ENCODE measurements around the gene ATG5. TPM values are rescaled to one million over a fixed set of nuclear protein-coding genes. Genes with fewer than 3 reads are reported as not detected.
A peak's percentile ranks its signal among the peaks of the same experiment; 100 is the strongest.

ATG5 gene
- total RNA-seq, 1 experiment from 2014 or later, result 27.8 TPM

GRCh38 chr6:106206905-106207304, 118.7 kb downstream of the ATG5 start:
- DNase-seq (ENCODE audit: low read depth, low spot score), result no peak
- in situ Hi-C loops (cut with HindIII; ENCODE audit: low pct_unique_long_range_greater_than_20kb, low sequenced_read_pairs), result no loop called here

DNA sequence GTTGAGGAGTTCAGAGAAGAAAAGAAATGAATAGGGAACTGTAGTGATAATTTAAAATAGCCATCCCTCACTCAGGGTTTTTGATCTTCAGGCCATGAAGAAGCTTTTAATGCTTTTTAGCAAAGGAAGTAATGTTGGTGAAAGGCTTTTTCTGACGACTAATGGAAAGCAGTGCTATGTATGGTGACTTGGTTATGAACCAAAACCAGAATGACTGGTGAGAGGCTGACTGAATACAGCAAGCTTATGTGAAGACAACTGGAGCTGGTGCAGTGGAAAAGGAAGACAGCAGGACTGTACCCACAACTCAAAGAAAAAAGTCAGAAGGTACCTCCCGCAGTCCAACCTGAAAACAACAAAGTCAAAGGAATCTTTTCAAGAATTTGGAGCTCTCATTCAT, 120.6 kb downstream of the ATG5 start:
- DNase-seq (ENCODE audit: low read depth, low spot score), result no peak
- in situ Hi-C loops (cut with HindIII; ENCODE audit: low pct_unique_long_range_greater_than_20kb, low sequenced_read_pairs), result no loop called here

- DNase-seq (ENCODE audit: low read depth, low spot score), result no peak
- in situ Hi-C loops (cut with HindIII; ENCODE audit: low pct_unique_long_range_greater_than_20kb, low sequenced_read_pairs), result no loop called here
These were observed 125.6 kb downstream of the ATG5 start for GRCh38 chr6:106199998-106200397.

- in situ Hi-C loops (cut with HindIII; ENCODE audit: low pct_unique_long_range_greater_than_20kb, low sequenced_read_pairs), result no loop called here
- no peak for DNase-seq (ENCODE audit: low read depth, low spot score)
These were observed 126.2 kb downstream of the ATG5 start for GRCh38 chr6:106199331-106199730.

DNA sequence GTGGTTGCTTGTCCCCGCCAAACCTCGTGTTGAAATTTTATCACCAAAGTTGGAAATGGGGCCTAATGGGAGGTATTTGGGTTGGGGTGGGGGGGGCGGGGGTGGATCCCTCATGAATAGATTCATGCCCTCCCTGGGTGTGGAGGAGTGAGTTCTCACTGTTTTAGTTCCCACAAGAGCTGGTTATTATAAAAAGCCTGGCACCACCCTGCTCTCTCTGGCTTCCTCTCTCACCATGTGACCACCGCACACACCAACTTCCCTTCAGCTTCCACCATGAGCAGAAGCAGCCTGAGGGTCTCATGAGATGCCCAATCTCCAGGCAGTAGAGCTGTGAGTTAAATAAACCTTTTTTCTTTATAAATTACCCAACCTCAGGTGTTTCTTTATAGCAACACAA, 128.1 kb downstream of the ATG5 start:
- in situ Hi-C loops (cut with HindIII; ENCODE audit: low pct_unique_long_range_greater_than_20kb, low sequenced_read_pairs), result no loop called here
- DNase-seq (ENCODE audit: low read depth, low spot score), result peak; percentile 5

DNA sequence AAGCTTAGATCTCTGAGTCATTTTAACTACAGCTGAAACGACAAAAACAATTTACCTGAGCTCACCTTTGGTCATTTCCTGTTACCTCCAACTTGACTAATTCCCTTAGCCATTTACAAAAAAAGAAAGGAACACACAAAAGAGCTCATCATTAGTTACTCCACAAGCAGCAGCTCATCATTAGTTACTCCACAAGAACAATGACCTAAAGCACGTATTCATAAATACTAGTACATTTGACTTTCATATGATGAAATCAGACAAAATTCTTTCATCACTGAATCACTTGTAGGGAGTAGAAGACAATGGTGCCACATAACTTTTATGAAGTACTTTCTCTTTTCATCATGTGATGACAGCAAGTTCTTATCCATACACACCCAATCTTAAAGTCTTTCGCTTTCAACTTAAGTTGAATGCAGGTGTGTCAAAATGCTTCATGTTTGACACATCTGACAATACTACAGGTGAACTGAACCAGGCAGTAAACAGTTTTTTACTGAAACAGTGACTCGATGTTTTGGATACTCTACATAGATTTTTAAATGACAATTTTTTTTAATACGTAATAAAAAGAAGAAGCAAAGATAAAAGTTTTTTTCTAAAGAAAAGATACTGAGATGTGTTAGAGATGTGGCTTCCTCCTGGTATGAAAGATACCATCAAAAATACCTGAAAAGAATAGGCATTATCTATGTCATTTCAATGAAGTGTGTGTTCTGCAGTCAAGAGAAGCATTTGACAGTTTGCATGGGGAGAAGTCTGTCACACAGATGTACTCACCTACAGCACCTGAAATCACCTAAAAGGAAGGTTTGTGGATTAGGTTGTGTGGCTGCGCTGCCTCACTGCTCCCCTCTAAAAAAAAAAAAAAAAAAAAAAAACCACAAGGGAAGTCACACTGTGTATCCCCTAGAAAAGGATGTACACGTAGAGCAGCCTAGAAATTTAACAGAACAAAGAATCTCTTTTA, 130.3 kb downstream of the ATG5 start:
- peak; percentile 36 for DNase-seq (ENCODE audit: low read depth, low spot score)
- in situ Hi-C loops (cut with HindIII; ENCODE audit: low pct_unique_long_range_greater_than_20kb, low sequenced_read_pairs), result no loop called here

- no peak for DNase-seq (ENCODE audit: low read depth, low spot score)
- in situ Hi-C loops (cut with HindIII; ENCODE audit: low pct_unique_long_range_greater_than_20kb, low sequenced_read_pairs), result no loop called here
These were observed 132.7 kb downstream of the ATG5 start for GRCh38 chr6:106192824-106193223.

DNA sequence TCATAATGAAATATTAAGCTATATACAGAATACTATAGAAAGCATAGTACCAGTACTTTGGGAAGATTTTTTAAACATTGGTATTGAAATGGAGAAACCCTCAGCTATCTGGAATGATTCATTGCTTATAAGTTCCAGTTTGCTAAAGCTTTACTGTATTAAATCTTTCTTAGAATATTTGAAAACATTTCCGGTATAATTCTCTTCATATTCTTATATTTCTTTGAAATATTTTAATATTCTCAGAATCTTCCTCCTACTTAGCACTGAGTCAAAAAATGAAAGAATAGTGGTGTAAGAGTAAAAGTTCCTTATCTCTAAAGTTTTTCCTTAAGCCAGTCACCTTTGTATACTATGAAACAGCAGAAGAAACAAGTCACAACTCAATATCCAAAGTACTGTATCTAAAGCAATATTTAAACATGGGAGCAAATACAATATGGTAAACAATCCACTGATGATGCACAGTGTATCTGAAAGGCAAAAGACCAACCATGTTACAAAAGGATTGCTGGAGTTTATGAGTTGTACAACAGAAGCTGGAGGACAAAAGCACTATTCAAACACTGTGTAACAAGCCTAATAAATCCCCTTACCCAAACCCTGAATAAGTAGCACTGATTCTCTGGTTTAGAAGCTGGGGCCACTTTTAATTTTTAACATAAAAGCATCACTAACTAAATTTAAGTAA, 137.3 kb downstream of the ATG5 start:
- in situ Hi-C loops (cut with HindIII; ENCODE audit: low pct_unique_long_range_greater_than_20kb, low sequenced_read_pairs), result no loop called here
- DNase-seq (ENCODE audit: low read depth, low spot score), result peak; percentile 19

GRCh38 chr6:106187424-106187982, 138.1 kb downstream of the ATG5 start:
- in situ Hi-C loops (cut with HindIII; ENCODE audit: low pct_unique_long_range_greater_than_20kb, low sequenced_read_pairs), result no loop called here
- DNase-seq (ENCODE audit: low read depth, low spot score), result no peak

DNA sequence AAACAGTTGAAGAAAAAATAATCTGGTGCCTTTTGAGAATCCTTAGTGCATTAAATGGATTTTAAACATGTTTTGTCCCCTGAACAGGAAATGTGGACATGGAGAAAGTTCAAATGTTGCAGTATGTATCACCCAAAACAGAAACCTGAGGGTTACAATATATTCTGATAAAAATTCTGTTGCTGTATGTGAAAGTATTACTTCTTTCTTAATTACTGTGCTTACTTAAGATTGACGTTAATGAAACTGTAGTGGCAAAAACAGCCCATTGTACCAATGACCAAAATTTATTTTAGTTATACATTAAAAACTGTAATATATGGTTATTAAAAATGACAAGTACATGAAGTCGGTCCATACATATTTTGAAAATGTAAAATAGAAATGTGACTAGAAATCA, 138.8 kb downstream of the ATG5 start:
- in situ Hi-C loops (cut with HindIII; ENCODE audit: low pct_unique_long_range_greater_than_20kb, low sequenced_read_pairs), result no loop called here
- DNase-seq (ENCODE audit: low read depth, low spot score), result no peak

- in situ Hi-C loops (cut with HindIII; ENCODE audit: low pct_unique_long_range_greater_than_20kb, low sequenced_read_pairs), result no loop called here
- no peak for DNase-seq (ENCODE audit: low read depth, low spot score)
These were observed 139.4 kb downstream of the ATG5 start for GRCh38 chr6:106186172-106186571.

DNA sequence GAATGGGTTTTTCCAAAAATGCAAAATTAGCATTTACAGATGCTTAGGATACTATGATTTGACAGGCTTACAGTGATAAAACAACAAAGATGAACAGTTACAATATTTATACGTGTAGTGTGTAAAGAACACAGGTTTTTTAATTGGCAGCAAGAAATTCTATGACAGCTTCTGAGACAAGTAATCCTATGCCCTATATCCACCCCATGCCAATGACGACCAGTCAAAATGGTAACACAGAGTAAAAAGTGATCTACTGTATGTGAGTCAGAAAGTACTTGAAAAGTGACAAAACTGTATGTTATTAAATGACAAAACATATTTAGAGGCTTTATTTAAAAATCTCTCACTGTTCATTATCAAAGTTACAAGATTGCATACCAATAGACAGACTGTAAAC, 139.9 kb downstream of the ATG5 start:
- DNase-seq (ENCODE audit: low read depth, low spot score), result no peak
- in situ Hi-C loops (cut with HindIII; ENCODE audit: low pct_unique_long_range_greater_than_20kb, low sequenced_read_pairs), result no loop called here

- DNase-seq (ENCODE audit: low read depth, low spot score), result no peak
- in situ Hi-C loops (cut with HindIII; ENCODE audit: low pct_unique_long_range_greater_than_20kb, low sequenced_read_pairs), result no loop called here
These were observed 140.9 kb downstream of the ATG5 start for GRCh38 chr6:106184629-106185028.

GRCh38 chr6:106183430-106183829, 142.1 kb downstream of the ATG5 start:
- in situ Hi-C loops (cut with HindIII; ENCODE audit: low pct_unique_long_range_greater_than_20kb, low sequenced_read_pairs), result no loop called here
- no peak for DNase-seq (ENCODE audit: low read depth, low spot score)

DNA sequence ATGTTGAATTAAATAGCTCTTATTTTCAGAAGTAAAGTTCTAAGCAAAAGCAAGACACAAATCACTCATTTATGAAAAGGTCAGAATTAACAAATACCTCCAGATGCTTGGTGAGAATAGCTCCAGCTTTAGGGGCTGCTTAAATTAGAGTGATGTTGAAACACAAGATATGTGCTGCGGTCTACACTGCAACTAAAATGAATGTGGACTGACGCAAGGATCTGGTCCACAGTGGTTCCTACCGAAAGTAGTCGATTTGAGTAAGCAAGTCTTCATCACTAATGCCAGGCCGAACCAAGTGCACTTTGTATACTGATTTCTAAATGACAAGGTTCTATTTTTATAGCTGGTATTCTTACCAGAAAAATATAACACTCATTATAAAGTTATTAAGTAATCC, 143.1 kb downstream of the ATG5 start:
- peak; percentile 30 for DNase-seq (ENCODE audit: low read depth, low spot score)
- in situ Hi-C loops (cut with HindIII; ENCODE audit: low pct_unique_long_range_greater_than_20kb, low sequenced_read_pairs), result no loop called here

- in situ Hi-C loops (cut with HindIII; ENCODE audit: low pct_unique_long_range_greater_than_20kb, low sequenced_read_pairs), result no loop called here
- DNase-seq (ENCODE audit: low read depth, low spot score), result peak; percentile 33
These were observed 143.7 kb downstream of the ATG5 start for GRCh38 chr6:106181664-106182418.

DNA sequence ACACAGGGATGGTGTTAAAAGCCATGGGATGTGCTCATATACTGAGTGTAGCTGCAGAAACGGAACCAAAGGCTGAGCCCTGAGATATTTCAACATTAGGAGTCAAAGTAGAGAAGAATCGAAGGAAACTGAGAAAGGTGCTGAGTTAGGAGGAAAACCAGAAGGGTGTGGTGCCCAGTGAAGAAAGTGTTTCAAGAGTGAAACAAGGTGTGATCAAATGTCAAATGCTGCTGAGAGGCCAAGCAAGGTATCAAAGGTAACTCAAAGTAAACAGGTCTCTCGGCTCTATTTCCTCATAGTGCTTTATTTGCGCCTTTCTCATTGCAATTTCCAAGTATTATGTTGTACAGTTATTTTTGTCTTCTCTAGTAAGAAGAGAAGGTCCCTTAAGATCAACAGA, 145.4 kb downstream of the ATG5 start:
- in situ Hi-C loops (cut with HindIII; ENCODE audit: low pct_unique_long_range_greater_than_20kb, low sequenced_read_pairs), result no loop called here
- DNase-seq (ENCODE audit: low read depth, low spot score), result no peak

GRCh38 chr6:106178900-106179299, 146.7 kb downstream of the ATG5 start:
- DNase-seq (ENCODE audit: low read depth, low spot score), result no peak
- in situ Hi-C loops (cut with HindIII; ENCODE audit: low pct_unique_long_range_greater_than_20kb, low sequenced_read_pairs), result no loop called here

Measured in SK-MEL-5 (cell line).